Epidermal melanocyte (primary cell): ENCODE results near the gene RASAL3.
"Not testable (repeated sequence)": the region's sequence is repeated elsewhere in the genome, so short reads cannot be mapped to it uniquely, and the experiment has no call there.

Experiments
- DNase-seq: peaks from one replicate; pipeline ENCODE4 v3.0.0; 2011; ENCODE audit warnings: low spot score; ENCODE audit not compliant: insufficient read length

RASAL3 gene

DNA sequence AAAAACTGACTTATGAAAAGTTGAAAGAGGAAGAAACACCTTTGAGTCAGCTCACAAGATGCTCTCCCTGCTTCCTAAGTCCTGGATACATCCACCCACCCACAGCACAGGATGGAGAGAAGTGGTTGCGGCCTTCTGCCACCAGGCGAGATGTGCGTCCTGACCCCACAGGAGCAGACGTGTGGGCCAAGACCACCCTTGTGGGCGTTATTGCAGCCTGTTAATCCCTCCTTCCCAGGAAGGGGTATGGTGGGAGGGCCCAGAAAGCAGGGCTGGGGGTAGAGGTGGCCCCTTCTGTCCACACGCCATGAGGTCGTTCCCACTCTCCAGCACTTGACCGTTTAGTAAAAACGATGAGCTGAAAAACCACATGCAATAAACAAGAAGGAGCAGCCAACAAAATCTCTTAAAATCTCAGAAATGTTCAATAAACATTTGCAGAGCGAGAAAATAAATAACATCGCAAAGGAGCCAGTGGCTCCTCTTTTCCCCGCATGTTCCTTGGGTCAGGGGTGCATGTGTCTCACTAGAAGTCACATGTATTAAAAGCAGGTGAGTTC, 43.1 kb downstream of the RASAL3 start:
- DNase-seq = no peak

GRCh38 chr19:15419413-15420025, 44.8 kb downstream of the RASAL3 start:
- no peak for DNase-seq

GRCh38 chr19:15418579-15419412, 45.5 kb downstream of the RASAL3 start, which contains the start of gene AKAP8L:
Gene AKAP8L, minus strand, starts transcription at chr19:15418988. Its CDS starts 65 bp downstream, at chr19:15418923.
- DNase-seq = peak; percentile 100

DNA sequence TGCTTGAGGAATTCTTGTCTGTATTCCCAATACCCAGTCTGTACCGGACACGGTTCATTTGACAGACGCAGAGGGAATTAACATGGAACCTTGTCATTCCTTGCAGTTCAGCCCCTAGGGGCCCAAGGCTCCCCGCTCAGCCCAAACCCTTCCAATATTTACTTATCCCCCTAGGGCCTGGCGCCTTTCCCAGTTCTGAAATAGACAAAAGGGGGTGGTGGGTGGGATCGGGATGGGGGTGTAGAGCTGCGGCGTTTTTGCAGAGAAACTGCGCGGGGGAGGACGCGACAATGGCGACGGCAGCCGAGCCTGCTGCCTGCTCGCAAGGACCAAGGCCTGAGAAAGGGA, 46.1 kb downstream of the RASAL3 start:
- no peak for DNase-seq

- DNase-seq = no peak
Measured at GRCh38 chr19:15417699-15418098, 46.6 kb downstream of the RASAL3 start.

GRCh38 chr19:15412832-15413231, 51.5 kb downstream of the RASAL3 start:
- no peak for DNase-seq

GRCh38 chr19:15411351-15411750, 53.0 kb downstream of the RASAL3 start:
- DNase-seq = not testable (repeated sequence)

- DNase-seq = no peak
Measured at GRCh38 chr19:15404780-15405211, 59.5 kb downstream of the RASAL3 start.

GRCh38 chr19:15404097-15404779, 60.1 kb downstream of the RASAL3 start:
- DNase-seq = no peak

DNA sequence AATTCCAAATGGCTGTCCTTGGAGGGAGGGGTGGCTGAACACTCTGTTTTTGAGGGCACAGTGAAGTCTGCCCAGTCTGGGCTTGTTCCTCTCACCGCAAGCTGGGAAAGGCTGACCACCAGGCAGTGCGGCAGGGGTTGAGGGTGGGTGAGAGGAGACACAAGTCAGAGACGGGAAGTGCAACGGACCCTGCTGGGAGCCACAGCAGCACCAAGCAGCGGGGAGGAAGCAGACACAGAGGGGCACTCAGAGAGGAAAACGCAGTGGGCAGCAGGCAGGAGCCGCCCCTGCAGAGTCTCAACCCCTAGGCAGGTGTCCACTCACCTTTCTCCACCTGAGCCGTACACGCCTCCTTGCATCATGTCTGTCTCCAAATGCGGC, 61.2 kb downstream of the RASAL3 start:
- DNase-seq = no peak

DNA sequence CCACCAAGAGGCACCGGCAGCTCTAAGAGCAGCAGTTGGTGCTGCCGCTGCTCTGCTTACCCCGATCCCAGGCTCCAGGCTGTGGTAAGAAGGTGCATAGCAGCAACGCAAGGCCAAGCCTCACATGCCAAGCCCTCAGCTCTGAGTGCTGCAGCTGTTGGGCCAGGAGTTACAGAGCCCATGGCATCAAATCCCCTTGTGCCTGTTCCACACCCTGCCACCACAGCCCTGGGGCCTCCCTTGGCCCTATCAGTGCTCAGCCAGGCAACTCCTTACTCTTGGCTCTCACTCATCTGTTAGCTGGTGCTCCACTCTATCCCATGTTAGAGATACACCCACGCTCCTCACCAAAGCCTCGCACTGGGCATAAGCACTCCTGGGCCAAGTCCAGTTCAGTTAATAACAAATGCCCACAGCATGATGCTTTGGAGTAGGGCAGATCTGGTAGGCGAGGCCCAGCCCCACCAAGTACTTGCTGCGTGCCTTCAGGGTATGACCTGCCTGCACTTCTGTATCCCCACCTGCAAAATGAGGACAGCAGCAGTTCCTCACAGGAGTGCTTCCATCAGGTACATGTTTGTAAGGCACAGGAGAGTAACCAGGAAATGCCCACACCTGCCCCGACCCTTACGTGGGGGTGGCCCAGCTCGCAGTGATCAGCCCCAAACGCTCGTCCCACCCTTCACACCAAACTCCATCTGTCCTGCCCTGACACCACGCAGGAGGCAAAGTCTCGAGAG, 61.8 kb downstream of the RASAL3 start:
- DNase-seq = no peak
